H9 (cell line): ENCODE measurements around the gene SCAND1. TPM values are rescaled to one million over a fixed set of nuclear protein-coding genes. Genes with fewer than 3 reads are reported as not detected.

Experiments
- DNase-seq: peaks from one replicate; pipeline ENCODE4 v3.0.0-alpha.2; 2017
- H2AFZ ChIP-seq: one replicate; pipeline ENCODE4 v1.6.1; 2013; ENCODE audit warnings: mild to moderate bottlenecking, low read length, control low read depth, moderate library complexity
- H2AK5ac ChIP-seq: 2 replicates; pipeline ENCODE4 v1.6.1; 2013; ENCODE audit warnings: low read length, control low read depth, mixed read lengths; ENCODE audit not compliant: insufficient read length
- H2BK120ac ChIP-seq: one replicate; pipeline ENCODE4 v1.6.1; 2013; ENCODE audit warnings: low read depth, mild to moderate bottlenecking, low read length, control low read depth, inconsistent platforms; ENCODE audit not compliant: poor library complexity, severe bottlenecking
- H2BK12ac ChIP-seq: 2 replicates; pipeline ENCODE4 v1.6.1; 2013; ENCODE audit warnings: low read length, control low read depth, mixed read lengths, low read depth; ENCODE audit not compliant: insufficient read length
- H2BK15ac ChIP-seq: 2 replicates; pipeline ENCODE4 v1.6.1; 2013; ENCODE audit warnings: low read depth, low read length, control low read depth
- H2BK20ac ChIP-seq: one replicate; pipeline ENCODE4 v1.6.1; 2013; ENCODE audit warnings: low read depth, mild to moderate bottlenecking, low read length, control low read depth, inconsistent platforms; ENCODE audit not compliant: poor library complexity, severe bottlenecking
- H2BK5ac ChIP-seq: 2 replicates; pipeline ENCODE4 v1.6.1; 2013; ENCODE audit warnings: low read length, control low read depth, mixed read lengths; ENCODE audit not compliant: insufficient read length
- H3K14ac ChIP-seq: 2 replicates; pipeline ENCODE4 v1.6.1; 2013; ENCODE audit warnings: low read length, control low read depth; ENCODE audit not compliant: insufficient read depth
- H3K18ac ChIP-seq: 2 replicates; pipeline ENCODE4 v1.6.1; 2013; ENCODE audit warnings: low read depth, mild to moderate bottlenecking, mixed read lengths, low read length, control low read depth; ENCODE audit not compliant: insufficient read length
- H3K23ac ChIP-seq: 2 replicates; pipeline ENCODE4 v1.6.1; 2013; ENCODE audit warnings: low read length, control low read depth, mixed read lengths, low read depth; ENCODE audit not compliant: insufficient read length
- H3K23me2 ChIP-seq: 2 replicates; pipeline ENCODE4 v1.6.1; 2013; ENCODE audit warnings: low read depth, mild to moderate bottlenecking, mixed read lengths, low read length, control low read depth; ENCODE audit not compliant: insufficient read length, poor library complexity, severe bottlenecking
- H3K27ac ChIP-seq: 2 replicates; pipeline ENCODE4 v1.5.1; 2013; ENCODE audit warnings: low read length, control low read depth, mixed read lengths, low read depth; ENCODE audit not compliant: insufficient read length
- H3K27me3 ChIP-seq: 2 replicates; pipeline ENCODE4 v1.6.1; 2013; ENCODE audit warnings: low read length, control low read depth, inconsistent platforms; ENCODE audit not compliant: insufficient read depth
- H3K4ac ChIP-seq: 2 replicates; pipeline ENCODE4 v1.6.1; 2013; ENCODE audit warnings: low read depth, mild to moderate bottlenecking, control low read depth, inconsistent platforms, low read length, moderate library complexity
- H3K4me1 ChIP-seq: 2 replicates; pipeline ENCODE4 v1.6.1; 2013; ENCODE audit warnings: low read length, control low read depth, inconsistent platforms; ENCODE audit not compliant: insufficient read depth
- H3K4me2 ChIP-seq: 2 replicates; pipeline ENCODE4 v1.6.1; 2013; ENCODE audit warnings: low read length, control low read depth, mixed read lengths; ENCODE audit not compliant: insufficient read length, insufficient read depth
- H3K56ac ChIP-seq: 2 replicates; pipeline ENCODE4 v1.6.1; 2013; ENCODE audit warnings: low read depth, mild to moderate bottlenecking, mixed read lengths, low read length, control low read depth; ENCODE audit not compliant: insufficient read length
- H3K79me1 ChIP-seq: 2 replicates; pipeline ENCODE4 v1.6.1; 2013; ENCODE audit warnings: low read depth, mild to moderate bottlenecking, moderate library complexity, low read length, control low read depth, inconsistent platforms; ENCODE audit not compliant: insufficient read depth, poor library complexity, severe bottlenecking
- H3K79me2 ChIP-seq: 2 replicates; pipeline ENCODE4 v1.6.1; 2013; ENCODE audit warnings: low read length, control low read depth, inconsistent platforms; ENCODE audit not compliant: insufficient read depth
- H3K9ac ChIP-seq: 2 replicates; pipeline ENCODE4 v1.6.1; 2013; ENCODE audit warnings: low read length, control low read depth, mixed read lengths; ENCODE audit not compliant: insufficient read length; ENCODE audit errors: extremely low read depth
- H3K9me3 ChIP-seq: one replicate; pipeline ENCODE4 v1.6.1; 2013; ENCODE audit warnings: low read depth, low read length, inconsistent platforms; ENCODE audit not compliant: control insufficient read depth
- H3T11ph ChIP-seq: one replicate; pipeline ENCODE4 v1.6.1; 2013; ENCODE audit warnings: mild to moderate bottlenecking, low read length, control low read depth, inconsistent platforms
- H4K20me1 ChIP-seq: one replicate; pipeline ENCODE4 v1.6.1; 2013; ENCODE audit not compliant: control insufficient read depth, insufficient read length, insufficient read depth
- H4K5ac ChIP-seq: 2 replicates; pipeline ENCODE4 v1.6.1; 2013; ENCODE audit warnings: low read depth, mild to moderate bottlenecking, mixed read lengths, low read length, control low read depth; ENCODE audit not compliant: insufficient read length
- H4K8ac ChIP-seq: replicated peaks from 2 replicates; pipeline ENCODE4 v1.6.1; 2013; ENCODE audit warnings: low read length, control low read depth, mixed read lengths, low read depth; ENCODE audit not compliant: insufficient read length
- H4K91ac ChIP-seq: 2 replicates; pipeline ENCODE4 v1.6.1; 2013; ENCODE audit warnings: low read depth, mild to moderate bottlenecking, moderate library complexity, mixed read lengths, low read length, control low read depth; ENCODE audit not compliant: insufficient read length
- H3K27ac Mint-ChIP-seq, 3 experiments: 2 replicates in 2 of 3; 3 replicates in 1 of 3; pipeline ENCODE4 v1.8.0; 2020 to 2021; ENCODE audit warnings: mixed read lengths in 3 of 3, mild to moderate bottlenecking in 1 of 3, moderate library complexity in 1 of 3
- H3K27me3 Mint-ChIP-seq: 2 replicates; pipeline ENCODE4 v1.8.0; 2021; ENCODE audit warnings: low read depth, mild to moderate bottlenecking, moderate library complexity, mixed read lengths
- H3K36me3 Mint-ChIP-seq, 3 experiments: 2 replicates in 2 of 3; 3 replicates in 1 of 3; pipeline ENCODE4 v1.8.0; 2020 to 2021; ENCODE audit warnings: low read depth in 3 of 3, mixed read lengths in 3 of 3; ENCODE audit not compliant: insufficient read depth in 1 of 3
- H3K4me1 Mint-ChIP-seq, 2 experiments: 2 replicates each; pipeline ENCODE4 v1.8.0; 2020; ENCODE audit warnings: mixed read lengths in 2 of 2
- H3K4me3 Mint-ChIP-seq, 2 experiments: 2 replicates in 1 of 2; 3 replicates in 1 of 2; pipeline ENCODE4 v1.8.0; 2020 to 2021; ENCODE audit warnings: mild to moderate bottlenecking in 2 of 2, mixed read lengths in 2 of 2, moderate library complexity in 1 of 2
- H3K9me3 Mint-ChIP-seq, 2 experiments: 2 replicates in 1 of 2; 3 replicates in 1 of 2; pipeline ENCODE4 v1.8.0; 2020; ENCODE audit warnings: mild to moderate bottlenecking in 2 of 2, mixed read lengths in 2 of 2, moderate library complexity in 1 of 2
- CTCF ChIP-seq: fragments of 200-600 bp; sonication (generic); conservative IDR thresholded peaks from 3 replicates; pipeline ENCODE4 v1.8.0; 2021; ENCODE audit warnings: antibody characterized with exemption, mild to moderate bottlenecking
- WGBS: extraction: QIAGEN DNeasy Blood & Tissue Kit; methylation state at CpG from one replicate; pipeline ENCODE4 v1.1.7; 2013; ENCODE audit warnings: missing lambda C conversion rate, low lambda C conversion rate, mixed read lengths; ENCODE audit not compliant: insufficient read length; ENCODE audit errors: extremely low coverage; 5-methylcytosine and 5-hydroxymethylcytosine counted together
- total RNA-seq: library from RNA; stranded (reverse); gene quantifications from 2 replicates; pipeline ENCODE4 v1.2.1, GENCODE V29; 2021

Gene SCAND1
- total RNA-seq, 1 experiment from 2014 or later: 59.1 TPM

- DNase-seq: no peak
- Histone ChIP-seq H2BK15ac (no peak overlapping the region), H3K14ac (no peak overlapping the region), H3K56ac (no peak overlapping the region), H3K4me2 (no peak overlapping the region), H4K91ac (no peak overlapping the region), H3K23ac (no peak overlapping the region), H3K27me3 (no peaks in the 10 kb centered on the region), H3K9me3 (no peaks in the 10 kb centered on the region), H3K4ac (no peak overlapping the region), H3K79me2 (no peaks in the 10 kb centered on the region), H2AK5ac (no peak overlapping the region), H2BK12ac (no peak overlapping the region), H3K23me2 (no peaks in the 10 kb centered on the region), H2BK5ac (no peak overlapping the region), H4K8ac (no peak overlapping the region), H3K18ac (no peak overlapping the region), H2BK120ac (no peak overlapping the region), H2AFZ (no peak overlapping the region), H3K9ac (no peak overlapping the region), H3K4me1 (no peaks in the 10 kb centered on the region), H2BK20ac (no peak overlapping the region), H4K20me1 (no peaks in the 10 kb centered on the region), H3T11ph (no peak overlapping the region), H3K27ac (no peak overlapping the region), H3K79me1 (no peaks in the 10 kb centered on the region), H4K5ac (no peak overlapping the region)
- no peak for TF ChIP-seq CTCF
- Mint-ChIP-seq H3K9me3 (peaks cover 0 to 4% of the 10 kb centered on the region in 2 experiments; a peak in 1 of 5 replicates), H3K4me1 (peaks cover 14 to 15% of the 10 kb centered on the region in 2 experiments), H3K36me3 (no peaks in the 10 kb centered on the region), H3K27ac (no peak overlapping the region), H3K4me3 (no peak overlapping the region), H3K27me3 (peaks cover 2% of the 10 kb centered on the region; the same call in 1 of the 2 replicates)
- WGBS: no CpG with 5 or more reads among the region's 1 CpG
These were observed 14.6 kb upstream of the SCAND1 start for GRCh38 chr20:35968930-35969329.
